GM18502 (cell line): ENCODE measurements around the gene NAB2.
A peak's percentile ranks its signal among the peaks of the same experiment; 100 is the strongest.
"Not testable (repeated sequence)": the region's sequence is repeated elsewhere in the genome, so short reads cannot be mapped to it uniquely, and the experiment has no call there.

Source experiments
- ATAC-seq: cut with Tn5 transposase; IDR thresholded peaks from one replicate; pipeline ENCODE4 v1.9.1; 2021; ENCODE audit warnings: mild to moderate bottlenecking; ENCODE audit not compliant: unreplicated experiment, poor library complexity

NAB2 gene

GRCh38 chr12:57088354-57089270, at the start of gene NAB2:
Gene NAB2 (plus strand): TSS chr12:57089114. CDS start chr12:57089272, 158 bp downstream.
- peak; percentile 59 for ATAC-seq

GRCh38 chr12:57040211-57040610, 48.7 kb upstream of the NAB2 start:
- no peak for ATAC-seq

GRCh38 chr12:57040750-57041149, 48.2 kb upstream of the NAB2 start:
- ATAC-seq, result no peak

- ATAC-seq, result no peak
Measured at GRCh38 chr12:57042695-57043094, 46.2 kb upstream of the NAB2 start.

- no peak for ATAC-seq
Measured at GRCh38 chr12:57044468-57044867, 44.4 kb upstream of the NAB2 start.

GRCh38 chr12:57044889-57045288, 44.0 kb upstream of the NAB2 start:
- ATAC-seq, result no peak

GRCh38 chr12:57046086-57046791, 42.7 kb upstream of the NAB2 start:
- ATAC-seq, result no peak

- no peak for ATAC-seq
Measured at GRCh38 chr12:57046947-57047890, 41.7 kb upstream of the NAB2 start.

- ATAC-seq, result no peak
Measured at GRCh38 chr12:57047981-57048380, 40.9 kb upstream of the NAB2 start.

- no peak for ATAC-seq
Measured at GRCh38 chr12:57048423-57049118, 40.3 kb upstream of the NAB2 start.

- no peak for ATAC-seq
Measured at GRCh38 chr12:57049119-57049446, 39.8 kb upstream of the NAB2 start.

GRCh38 chr12:57049890-57050289, 39.0 kb upstream of the NAB2 start, which contains the start of gene MYO1A:
Gene MYO1A (minus strand): TSS chr12:57050129. CDS start chr12:57048323, 1,806 bp downstream.
- no peak for ATAC-seq

- no peak for ATAC-seq
Measured at GRCh38 chr12:57051011-57051410, 37.9 kb upstream of the NAB2 start.

GRCh38 chr12:57053146-57053545, 35.8 kb upstream of the NAB2 start:
- not testable (repeated sequence) for ATAC-seq

GRCh38 chr12:57053901-57054300, 35.0 kb upstream of the NAB2 start:
- ATAC-seq, result not testable (repeated sequence)

- no peak for ATAC-seq
Measured at GRCh38 chr12:57055824-57056223, 33.1 kb upstream of the NAB2 start.

- ATAC-seq, result no peak
Measured at GRCh38 chr12:57057067-57057751, 31.7 kb upstream of the NAB2 start.

GRCh38 chr12:57058454-57058853, 30.5 kb upstream of the NAB2 start:
- peak; percentile 42 for ATAC-seq

GRCh38 chr12:57063991-57064685, 24.8 kb upstream of the NAB2 start:
- peak; percentile 81 for ATAC-seq
